DMS114 treated with DMSO at 0.1 percent for 48 hours (cell line): Measurements from ENCODE around the gene OPRM1.

Experiments
- DNase-seq: peaks from one replicate; lab custom pipeline; 2025; ENCODE audit not compliant: unreplicated experiment; lab: John Stamatoyannopoulos, UW

The OPRM1 gene

DNA sequence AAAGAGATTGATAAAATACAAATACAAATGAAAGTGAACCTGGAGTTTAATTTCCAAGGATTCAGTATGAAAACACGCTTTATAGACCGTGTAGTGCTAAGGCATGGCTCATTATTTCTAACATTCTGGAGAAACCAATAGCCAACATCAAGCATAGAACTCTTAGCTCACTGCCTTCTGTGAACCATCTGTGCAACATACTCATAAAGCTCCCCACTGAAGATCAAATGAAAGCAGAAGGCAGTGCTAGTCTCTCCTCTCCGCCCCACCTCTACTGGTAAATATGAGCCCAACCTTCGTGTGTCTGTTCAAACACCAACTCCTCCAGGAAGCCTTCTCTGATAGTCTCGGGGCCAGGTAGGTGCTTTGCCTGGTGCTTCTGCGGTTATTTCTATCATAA is 163.9 kb downstream of the OPRM1 start:
- no peak for DNase-seq

- no peak for DNase-seq
Measured at GRCh38 chr6:154206141-154206540, 167.1 kb downstream of the OPRM1 start.

DNA sequence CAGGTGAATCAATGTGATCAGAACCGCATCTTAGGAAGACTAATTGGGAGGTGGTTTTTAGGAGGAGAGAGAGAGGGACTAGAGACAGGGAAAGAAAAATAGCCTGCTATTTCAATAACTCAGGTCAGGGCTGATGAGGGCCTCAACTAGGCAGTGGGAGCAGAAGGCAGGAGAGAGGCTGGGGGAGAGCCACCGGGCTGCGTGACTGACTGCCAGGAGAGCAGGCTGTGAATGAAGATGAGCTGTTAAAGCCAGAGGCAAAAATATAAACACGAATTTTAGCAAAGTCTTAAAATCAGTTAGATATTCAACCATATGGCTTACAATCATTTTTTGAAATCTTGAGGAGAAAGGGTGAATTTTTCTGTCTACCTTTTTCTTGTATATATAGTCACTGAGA is 168.0 kb downstream of the OPRM1 start:
- DNase-seq, result no peak

- DNase-seq, result no peak
Measured at GRCh38 chr6:154209555-154209954, 170.5 kb downstream of the OPRM1 start.

DNA sequence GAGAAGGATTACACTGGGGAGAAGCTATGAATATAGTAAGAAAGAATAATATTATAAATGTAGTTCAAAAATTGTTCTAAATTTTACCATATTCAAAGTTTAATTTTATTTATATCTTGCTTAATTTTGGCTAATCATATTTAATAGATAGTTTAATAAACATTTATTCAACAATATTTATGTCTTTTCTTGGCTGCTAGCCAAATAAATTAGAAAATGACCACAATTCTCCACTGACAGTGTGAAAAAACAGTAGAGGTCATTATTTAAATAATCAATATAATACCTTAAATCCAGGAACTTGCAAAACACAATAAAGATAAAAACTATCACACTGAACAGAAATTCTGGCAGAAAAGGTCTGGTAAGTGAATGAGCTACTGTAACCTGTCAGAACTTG is 171.6 kb downstream of the OPRM1 start:
- DNase-seq, result no peak

GRCh38 chr6:154213782-154214181 is 174.7 kb downstream of the OPRM1 start:
- no peak for DNase-seq

DNA sequence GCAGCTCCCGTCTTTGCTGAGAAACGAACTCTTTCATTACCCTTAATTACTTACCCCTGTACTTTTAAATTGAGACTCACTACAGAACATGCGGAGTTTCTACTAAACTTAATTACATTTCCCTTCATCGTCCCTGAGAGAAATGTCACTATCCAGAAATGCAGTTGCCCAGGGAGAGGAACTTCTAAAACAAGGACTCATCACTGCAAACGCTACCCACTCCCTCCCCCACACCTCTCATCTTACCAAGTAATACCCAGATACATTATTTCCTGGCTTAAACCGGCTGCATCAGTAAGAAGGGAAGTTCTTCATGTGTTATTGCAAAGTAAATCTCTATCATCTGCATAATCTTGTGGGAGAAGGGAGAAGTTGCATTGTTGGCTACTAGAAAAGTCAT is 179.3 kb downstream of the OPRM1 start:
- DNase-seq, result no peak

DNA sequence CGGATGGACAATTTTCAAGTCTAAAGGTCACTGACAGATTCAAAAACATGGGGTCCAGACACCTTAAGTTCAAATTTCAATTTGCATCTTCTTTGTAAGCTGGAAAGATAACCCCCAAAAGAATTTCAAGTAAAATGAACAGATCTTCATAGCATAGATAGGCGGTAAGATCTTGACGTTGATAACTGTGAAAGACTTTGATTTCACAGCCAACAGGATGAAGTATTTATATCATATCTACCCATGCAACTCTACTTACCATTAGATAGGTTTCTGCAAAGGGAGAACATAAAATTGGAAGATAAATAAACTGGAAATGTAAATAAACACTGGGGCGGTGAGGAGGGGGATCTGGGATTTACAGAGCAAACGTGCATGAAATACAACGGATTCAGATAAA is 179.7 kb downstream of the OPRM1 start:
- no peak for DNase-seq

GRCh38 chr6:154219250-154219649 is 180.2 kb downstream of the OPRM1 start:
- DNase-seq, result no peak

GRCh38 chr6:154222716-154223115 is 183.7 kb downstream of the OPRM1 start:
- DNase-seq, result no peak

- no peak for DNase-seq
Measured at GRCh38 chr6:154223296-154223695, 184.3 kb downstream of the OPRM1 start.

DNA sequence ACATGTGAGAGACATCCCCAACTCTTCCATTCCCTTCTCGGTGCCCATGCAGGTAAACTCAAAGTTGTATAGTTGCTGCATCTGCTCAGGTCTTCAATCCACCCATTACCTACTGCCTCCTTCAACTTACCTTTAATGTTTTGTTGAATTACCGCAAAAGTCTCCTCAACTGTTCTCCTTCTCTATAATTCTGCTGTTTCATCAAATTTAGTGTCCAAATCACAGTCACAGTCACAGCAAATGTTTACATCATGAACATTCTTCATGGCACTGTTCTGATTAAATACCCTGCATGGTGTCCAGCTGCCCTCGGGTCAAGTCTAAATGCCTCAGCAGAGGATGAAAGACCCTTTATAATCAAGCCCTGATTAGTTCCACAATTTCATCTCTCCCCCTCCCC is 187.4 kb downstream of the OPRM1 start:
- DNase-seq, result no peak

DNA sequence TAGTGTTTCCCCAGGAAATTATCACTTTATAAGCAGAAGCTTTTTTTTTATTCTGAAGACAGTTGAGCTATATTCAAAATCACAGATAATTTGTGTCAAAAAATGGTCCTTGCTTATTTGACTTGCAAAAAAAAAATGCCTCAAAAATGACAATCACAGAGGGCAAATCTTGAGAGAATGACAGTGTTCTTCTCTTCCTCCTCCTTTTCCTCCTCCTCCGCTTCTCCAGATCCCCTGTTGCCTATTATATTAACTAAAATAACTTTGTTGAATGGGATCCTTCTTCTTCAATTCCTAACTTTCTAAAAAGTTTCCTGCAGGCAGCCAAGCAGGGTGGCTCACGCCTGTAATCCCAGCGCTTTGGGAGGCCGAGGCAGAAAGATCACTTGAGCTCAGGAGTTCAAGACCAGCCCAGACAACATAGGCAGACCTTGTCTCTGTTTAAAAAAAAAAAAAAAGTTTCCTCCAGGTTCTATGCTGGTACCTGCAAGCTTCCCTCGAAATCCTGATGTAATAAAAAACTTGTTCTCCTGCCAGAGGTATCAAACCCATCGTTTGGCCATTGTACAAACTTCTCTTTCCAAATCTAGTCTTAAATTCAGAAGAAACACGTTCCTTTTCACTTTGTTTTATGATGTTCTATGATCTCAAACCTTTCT is 189.0 kb downstream of the OPRM1 start:
- DNase-seq, result no peak

DNA sequence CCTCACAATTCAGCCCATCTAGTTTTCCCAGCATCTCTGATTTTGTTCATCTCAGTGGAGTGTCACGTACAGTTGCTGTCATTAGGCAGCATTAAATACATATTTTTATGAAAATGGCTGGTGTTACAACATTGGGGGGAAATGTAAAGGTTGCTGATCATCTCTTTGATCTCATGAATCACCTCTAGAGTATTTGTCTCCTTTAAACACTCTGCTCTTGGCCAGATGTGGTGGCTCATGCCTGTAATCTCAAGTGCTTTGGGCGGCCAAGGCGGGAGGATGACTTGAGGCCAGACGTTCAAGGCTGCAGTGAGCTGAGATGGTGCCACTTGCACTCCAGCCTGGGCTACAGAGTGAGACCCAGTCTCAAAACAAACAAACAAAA is 189.5 kb downstream of the OPRM1 start:
- no peak for DNase-seq

DNA sequence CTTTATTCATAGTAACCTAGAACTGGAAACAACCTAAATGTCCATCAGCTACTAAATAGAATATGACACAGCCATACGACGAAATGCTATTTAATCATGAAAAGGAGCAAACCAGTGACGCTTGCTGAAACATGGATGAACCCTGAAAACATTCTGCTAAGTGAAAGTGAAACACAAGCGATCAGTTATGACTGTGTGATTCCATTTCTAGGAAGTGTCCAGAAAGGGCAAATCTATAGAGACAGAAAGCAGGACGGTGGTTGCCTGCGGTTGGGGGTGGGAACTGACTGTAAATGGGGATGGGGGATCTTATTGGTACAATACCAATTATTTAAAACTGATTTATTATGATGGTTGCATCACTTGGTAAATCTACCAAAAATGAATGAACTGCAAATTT is 190.7 kb downstream of the OPRM1 start:
- no peak for DNase-seq

DNA sequence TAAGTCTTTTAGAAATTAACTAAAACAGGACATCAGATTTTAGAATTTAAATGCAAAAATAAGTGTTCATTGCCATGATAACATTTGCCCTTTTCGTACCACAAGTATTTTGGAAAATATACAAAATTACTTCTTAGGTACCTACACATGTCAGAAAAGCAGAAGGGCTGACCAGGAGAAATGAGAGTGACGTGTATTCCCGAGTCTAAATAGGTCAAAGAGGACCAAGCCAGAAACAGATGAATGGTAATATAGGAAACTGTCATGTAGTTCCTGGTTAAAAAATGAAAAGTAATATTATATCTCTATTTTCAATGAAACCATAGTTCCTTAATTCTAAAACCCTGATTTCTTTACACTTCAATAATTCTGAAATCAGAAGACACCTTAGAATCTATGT is 191.4 kb downstream of the OPRM1 start:
- DNase-seq, result no peak

GRCh38 chr6:154230910-154231595 is 192.0 kb downstream of the OPRM1 start:
- no peak for DNase-seq

DNA sequence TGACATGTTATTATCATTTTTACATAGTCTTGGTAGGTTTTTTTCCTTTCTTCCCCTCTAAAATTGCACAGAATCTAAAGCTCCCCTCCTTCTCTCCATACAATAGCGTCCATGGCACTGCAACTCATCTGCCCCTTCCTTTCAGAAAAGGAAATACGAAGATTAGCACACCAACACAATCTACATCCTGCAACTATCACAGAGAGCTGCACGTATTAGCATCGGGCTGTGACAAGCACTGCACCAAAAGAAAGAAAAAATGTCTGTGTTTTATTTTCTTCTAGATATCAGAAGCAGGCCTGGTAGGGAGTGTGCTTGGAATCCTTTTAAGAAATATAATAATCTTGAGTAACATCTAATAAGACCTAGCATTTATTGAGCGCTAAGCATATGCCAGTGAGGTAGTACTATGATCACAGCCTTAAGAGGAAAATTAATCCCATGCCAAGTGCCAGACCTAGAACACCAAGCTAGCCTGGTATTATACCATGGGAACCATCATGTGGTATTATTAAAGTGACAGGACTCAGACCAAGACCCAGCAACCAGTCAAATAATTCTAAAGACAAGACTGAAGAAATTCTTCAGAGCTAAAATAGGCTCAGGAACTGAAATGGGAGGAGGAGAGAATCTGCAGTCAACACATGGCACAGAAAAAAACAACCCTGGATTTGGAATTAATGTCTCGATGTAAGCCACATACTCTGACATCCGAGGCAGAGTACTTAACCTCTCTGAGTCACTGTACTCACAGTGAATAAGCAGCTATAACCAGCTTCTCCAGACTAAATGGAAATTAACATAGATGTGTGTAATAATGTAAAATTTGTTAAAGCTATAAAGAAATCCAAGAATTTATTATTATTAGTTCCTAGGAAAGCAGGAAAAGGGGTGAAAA is 193.2 kb downstream of the OPRM1 start:
- DNase-seq, result no peak

- DNase-seq, result no peak
Measured at GRCh38 chr6:154233383-154233782, 194.3 kb downstream of the OPRM1 start.

- DNase-seq, result no peak
Measured at GRCh38 chr6:154234019-154234772, 195.2 kb downstream of the OPRM1 start.

- DNase-seq, result no peak
Measured at GRCh38 chr6:154236646-154237301, 197.7 kb downstream of the OPRM1 start.
